ENCODE measurements around the gene TSPAN4. TPM values are rescaled to one million over a fixed set of nuclear protein-coding genes. Genes with fewer than 3 reads are reported as not detected.

TSPAN4 gene
- total and polyA plus RNA-seq, 2 of the 13 experiments (the other 11 are each of a cell fraction or from before 2014, with no cell fraction given) = 31.7 to 68.3 TPM

- ATAC-seq (peak; percentile 30), DNase-seq (ENCODE audit: low spot score) (peak; percentile 30), FAIRE-seq (no peak)
- Histone ChIP-seq H4K20me1 (ENCODE audit: insufficient read depth, low read length) (no peaks in the 10 kb centered on the region), H3K4me3 (replicated peaks in 1 of 3; ENCODE audit: insufficient read depth in 1 of 3, low read depth in 2 of 3, low read length in 3 of 3) (peak overlapping the region; percentile 70 to 97 (median 94)), H3K4me2 (ENCODE audit: low read depth, low read length) (peak overlapping the region; percentile 100), H3K27me3 (ENCODE audit: control insufficient read depth in 1 of 2, insufficient read depth in 2 of 2, low read length in 2 of 2) (no peaks in the 10 kb centered on the region; a peak in 1 of 5 replicates), H3K36me3 (replicated peaks in 1 of 2; ENCODE audit: control insufficient read depth in 1 of 2, insufficient read depth in 2 of 2, low read length in 2 of 2) (peaks cover 1 to 4% of the 10 kb centered on the region in 2 experiments; a peak in 1 of 5 replicates), H3K4me1 (ENCODE audit: insufficient read depth, low read length) (no peaks in the 10 kb centered on the region), H3K9ac (ENCODE audit: insufficient read depth, low read depth, low read length) (peak overlapping the region; percentile 82), H3K79me2 (ENCODE audit: insufficient read depth, low read length) (peaks cover 4% of the 10 kb centered on the region), H3K9me3 (ENCODE audit: low read length) (no peaks in the 10 kb centered on the region), H3K27ac (ENCODE audit: extremely low read length, insufficient read depth, low read length) (peak overlapping the region; percentile 80), H2AFZ (ENCODE audit: low read length) (no peak overlapping the region)
- in situ Hi-C loops (cut with HindIII; ENCODE audit: extremely low pct_ligation_motif_present, low pct_unique_long_range_greater_than_20kb) (no loop called here), intact Hi-C loops (cut with micrococcal nuclease; ENCODE audit: unreplicated experiment) (no loop called here)
- POLR2A ChIA-PET = interaction anchor here (0.6 to 5.3 kb wide), 17 partner anchors 9 to 261 kb away, joined by 3 to 44 read pairs (median 4); partner anchors contain the start of genes DEAF1, GATD1, PHRF1 and PIDD1
- BruUV-seq (replicated peaks) = no TSS peak
- CTCF ChIA-PET (ENCODE audit: low intra/inter-chr PET ratio, low total read pairs) = no interaction called here
- 0% methylated on average over 8 of the region's 18 CpGs for WGBS (ENCODE audit: low lambda C conversion rate)
- TF ChIP-seq MEIS2 (CRISPR knock-in tag; IDR thresholded peaks at IDR 0.05) (0 out of 2 replicates have a peak, but pooled peaks have one; percentile 7), MED8 (CRISPR knock-in tag; IDR thresholded peaks at IDR 0.05; ENCODE audit: insufficient replicate concordance) (peak; percentile 36), SNAI1 (CRISPR knock-in tag; IDR thresholded peaks at IDR 0.05; ENCODE audit: borderline replicate concordance) (0 out of 2 replicates have a peak, but pooled peaks have one; percentile 67), SALL1 (CRISPR knock-in tag; IDR thresholded peaks at IDR 0.05) (no peak), SETDB1 (CRISPR knock-in tag; IDR thresholded peaks at IDR 0.05; ENCODE audit: borderline replicate concordance) (no peak), SP4 (CRISPR knock-in tag; IDR thresholded peaks at IDR 0.05) (no peak), ZNF614 (CRISPR knock-in tag; IDR thresholded peaks at IDR 0.05; ENCODE audit: borderline replicate concordance) (0 out of 2 replicates have a peak, but pooled peaks have one; percentile 4), SNAPC5 (CRISPR knock-in tag; IDR thresholded peaks at IDR 0.05; ENCODE audit: borderline replicate concordance) (no peak), ZNF710 (CRISPR knock-in tag; IDR thresholded peaks at IDR 0.05; ENCODE audit: borderline replicate concordance) (peak; percentile 77), ZNF639 (CRISPR knock-in tag; conservative IDR thresholded peaks at IDR 0.05) (no peak), ZNF335 (CRISPR knock-in tag; IDR thresholded peaks at IDR 0.05) (0 out of 2 replicates have a peak, but pooled peaks have one; percentile 14), ESRRA (CRISPR knock-in tag; IDR thresholded peaks at IDR 0.05; ENCODE audit: low read depth) (peak; percentile 33; the same call in 1 of the 2 replicates), TBX3 (IDR thresholded peaks at IDR 0.05; ENCODE audit: borderline replicate concordance) (no peak), HIC2 (CRISPR knock-in tag; IDR thresholded peaks at IDR 0.05; ENCODE audit: low read depth) (peak; percentile 70; the same call in 1 of the 2 replicates), ZFP36 (IDR thresholded peaks at IDR 0.05; ENCODE audit: borderline replicate concordance, low read depth, low read length, partially characterized antibody) (no peak), ZNF160 (CRISPR knock-in tag; IDR thresholded peaks at IDR 0.05) (peak; percentile 10; the same call in 1 of the 2 replicates), ZKSCAN5 (CRISPR knock-in tag; IDR thresholded peaks at IDR 0.05) (no peak)
Observed at GRCh38 chr11:796565-797295, 45.9 kb upstream of the TSPAN4 start.
